Iris pigment epithelial cell (primary cell): ENCODE results near the gene TMEM106A.
"Not testable (repeated sequence)": the region's sequence is repeated elsewhere in the genome, so short reads cannot be mapped to it uniquely, and the experiment has no call there.

ENCODE experiments used
- DNase-seq: peaks from one replicate; pipeline ENCODE4 v3.0.0-alpha.2; 2011; ENCODE audit warnings: low read depth

The TMEM106A gene, protein sequence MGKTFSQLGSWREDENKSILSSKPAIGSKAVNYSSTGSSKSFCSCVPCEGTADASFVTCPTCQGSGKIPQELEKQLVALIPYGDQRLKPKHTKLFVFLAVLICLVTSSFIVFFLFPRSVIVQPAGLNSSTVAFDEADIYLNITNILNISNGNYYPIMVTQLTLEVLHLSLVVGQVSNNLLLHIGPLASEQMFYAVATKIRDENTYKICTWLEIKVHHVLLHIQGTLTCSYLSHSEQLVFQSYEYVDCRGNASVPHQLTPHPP

DNA sequence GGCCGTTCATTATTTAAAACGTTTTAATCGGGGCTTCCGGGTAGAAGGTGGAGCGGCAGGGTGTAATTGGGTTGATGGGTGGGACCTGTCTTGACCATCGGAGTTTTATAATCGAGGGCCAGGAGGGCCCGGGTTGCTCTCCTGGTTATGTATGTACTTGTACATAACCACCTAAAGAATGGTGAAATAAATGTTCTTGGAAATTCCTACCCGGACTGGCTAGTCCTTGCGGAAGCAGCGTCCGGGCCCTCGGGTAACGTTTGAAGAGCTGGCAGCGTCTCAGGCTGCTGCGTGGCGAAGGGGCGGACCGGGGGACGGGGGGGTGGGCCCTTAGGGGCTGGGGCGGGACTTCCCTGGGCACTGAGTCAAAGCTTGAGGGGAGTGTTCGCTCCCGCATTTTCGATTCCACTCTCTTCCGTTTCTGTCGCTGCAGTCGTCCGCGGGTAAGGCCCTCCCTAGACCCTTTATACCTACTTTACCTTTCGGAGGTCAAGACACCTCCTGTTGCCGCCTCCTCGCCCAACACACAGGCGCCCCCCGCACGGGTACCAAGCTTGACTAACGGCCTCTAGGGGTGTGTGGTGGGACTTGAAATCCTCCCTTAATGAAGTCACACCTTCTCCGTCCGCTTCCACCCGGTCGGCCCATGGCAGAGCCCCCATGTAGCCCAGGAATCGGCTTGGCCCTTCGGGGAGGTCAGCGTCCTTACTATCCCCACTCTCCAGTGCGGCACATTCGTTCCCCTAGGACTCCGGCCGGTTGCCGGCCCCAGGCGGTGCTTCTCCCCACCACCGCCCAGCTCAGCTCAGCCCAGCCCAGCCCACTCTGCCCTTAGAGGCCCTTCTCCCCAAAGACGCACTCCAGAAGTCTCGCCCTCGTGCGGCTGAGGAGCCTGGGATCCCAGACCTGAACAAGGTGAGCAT lies at the start of gene TMEM106A:
Gene TMEM106A, plus strand, starts transcription at position 396 of the 923 bp plus-strand sequence. CDS start 1,167 bp downstream, outside the sequence.
- DNase-seq: peak; percentile 90

DNA sequence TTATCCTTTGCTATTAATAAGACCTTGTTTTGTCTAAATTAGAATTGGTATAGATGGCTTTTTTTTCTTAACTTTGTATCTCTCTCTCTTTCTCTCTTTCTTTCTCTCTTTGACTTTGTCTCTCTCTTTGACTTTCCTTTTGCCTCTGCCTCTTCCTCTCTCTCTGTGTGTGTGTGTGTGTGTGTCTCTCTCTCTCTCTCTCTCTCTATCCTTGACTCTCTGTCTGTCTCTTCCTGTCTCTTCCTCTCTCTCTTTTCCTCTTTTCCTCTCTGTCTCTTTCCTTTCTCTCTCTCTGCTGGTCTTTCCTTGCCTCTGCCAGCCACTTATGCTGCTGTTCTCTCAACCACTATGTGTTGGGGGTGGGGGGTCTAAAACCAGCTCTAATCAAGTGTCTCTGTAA lies 45.7 kb upstream of the TMEM106A start:
- DNase-seq: not testable (repeated sequence)

DNA sequence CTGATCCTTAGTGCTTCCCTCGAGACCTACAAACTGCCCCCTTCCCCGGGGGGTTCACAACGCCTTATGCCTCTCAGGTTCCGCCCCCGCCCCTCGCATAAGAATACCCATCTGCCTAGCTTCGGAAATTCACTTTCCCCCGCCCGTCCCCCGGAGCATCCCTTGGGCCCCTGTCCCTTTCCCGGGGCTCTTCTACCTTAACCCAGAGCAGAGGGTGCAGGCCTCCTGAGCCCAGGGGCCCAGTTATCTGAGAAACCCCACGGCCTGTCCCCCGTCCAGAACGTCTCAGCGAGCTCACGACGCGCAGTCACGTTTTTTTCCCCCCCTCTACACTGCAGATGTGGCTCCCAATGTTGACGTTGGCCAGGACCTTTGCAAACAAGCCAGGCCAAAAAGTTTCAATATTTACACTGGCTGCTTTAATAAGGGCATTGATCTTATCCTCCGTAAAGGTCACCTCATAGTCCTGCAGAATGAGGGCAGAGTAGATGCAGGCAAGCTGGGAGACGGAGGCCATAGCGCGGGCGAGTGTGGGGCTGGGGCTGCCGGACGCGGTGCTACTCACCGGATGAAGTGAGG lies 42.0 kb upstream of the TMEM106A start:
- DNase-seq: no peak

DNA sequence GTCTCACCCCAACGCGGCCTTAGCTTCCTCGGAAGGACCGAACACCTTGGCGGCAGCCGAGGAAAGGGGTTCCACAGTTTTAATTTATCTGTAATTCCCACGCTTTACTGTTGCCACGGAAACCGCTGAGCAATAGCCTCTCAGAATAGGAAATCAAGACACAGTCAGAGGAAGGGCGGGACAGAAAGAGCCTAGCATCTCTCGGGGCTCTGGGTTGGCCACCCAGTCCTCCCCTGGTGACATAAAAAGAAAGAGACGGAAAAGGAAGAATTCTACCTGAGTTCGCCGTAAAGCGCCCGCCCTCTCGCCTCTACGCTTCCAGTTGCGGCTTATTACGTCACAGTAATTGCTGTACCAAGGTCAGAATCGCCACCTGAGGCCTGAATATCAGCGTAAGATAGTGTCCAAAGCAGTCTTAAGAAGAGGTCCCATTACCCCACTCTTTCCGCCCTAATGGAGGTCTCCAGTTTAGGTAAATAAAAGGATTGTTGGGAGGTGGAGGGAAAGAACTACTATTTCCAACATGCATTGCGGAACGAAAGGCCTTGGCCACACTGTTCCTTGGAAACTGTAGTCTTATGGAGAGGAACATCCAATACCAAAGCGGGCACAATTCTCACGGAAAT lies 41.4 kb upstream of the TMEM106A start:
- peak; percentile 98 for DNase-seq

DNA sequence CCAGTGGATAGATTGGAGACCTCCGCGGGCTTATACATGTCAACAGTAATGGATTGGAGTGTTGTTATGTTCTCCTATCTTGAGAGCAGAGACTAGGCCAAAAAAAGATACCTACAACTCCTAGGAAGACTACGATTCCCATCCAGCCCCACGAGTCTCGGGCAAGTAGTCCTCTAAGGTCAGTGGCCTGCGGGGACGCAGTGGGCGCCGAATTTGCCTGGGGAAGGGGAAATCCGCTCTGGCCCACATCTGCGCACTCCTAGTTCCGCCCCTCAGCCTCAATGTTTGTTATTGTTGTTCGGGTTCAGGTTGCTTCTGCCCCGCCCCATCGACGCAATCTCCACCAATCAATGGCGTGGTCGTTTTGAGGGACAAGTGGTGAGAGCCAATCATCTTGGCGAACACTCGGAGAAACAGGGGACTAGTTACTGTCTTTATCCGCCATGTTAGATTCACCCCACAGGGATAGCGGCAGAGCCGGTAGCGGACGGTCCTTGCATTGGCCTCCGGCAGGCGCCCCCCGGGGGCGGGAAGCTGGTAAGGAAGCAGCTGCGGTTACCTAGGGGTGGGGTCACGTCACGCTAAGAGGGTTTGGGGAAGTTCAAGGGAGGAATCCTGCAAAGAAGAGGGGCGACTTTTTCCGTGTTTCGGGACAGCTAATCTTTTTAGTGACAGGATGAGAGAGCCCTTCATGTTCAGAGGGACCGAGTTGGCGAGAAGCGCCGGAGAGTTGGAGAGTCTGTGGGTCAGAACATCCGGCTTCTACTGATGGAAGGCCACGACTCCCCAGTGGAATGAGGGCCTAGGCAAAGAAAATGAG lies 40.7 kb upstream of the TMEM106A start, which contains the start of gene NBR1:
Gene NBR1, plus strand, starts transcription at position 449 of the 820 bp plus-strand sequence. CDS start 4,586 bp downstream, outside the sequence.
- DNase-seq: peak; percentile 98

DNA sequence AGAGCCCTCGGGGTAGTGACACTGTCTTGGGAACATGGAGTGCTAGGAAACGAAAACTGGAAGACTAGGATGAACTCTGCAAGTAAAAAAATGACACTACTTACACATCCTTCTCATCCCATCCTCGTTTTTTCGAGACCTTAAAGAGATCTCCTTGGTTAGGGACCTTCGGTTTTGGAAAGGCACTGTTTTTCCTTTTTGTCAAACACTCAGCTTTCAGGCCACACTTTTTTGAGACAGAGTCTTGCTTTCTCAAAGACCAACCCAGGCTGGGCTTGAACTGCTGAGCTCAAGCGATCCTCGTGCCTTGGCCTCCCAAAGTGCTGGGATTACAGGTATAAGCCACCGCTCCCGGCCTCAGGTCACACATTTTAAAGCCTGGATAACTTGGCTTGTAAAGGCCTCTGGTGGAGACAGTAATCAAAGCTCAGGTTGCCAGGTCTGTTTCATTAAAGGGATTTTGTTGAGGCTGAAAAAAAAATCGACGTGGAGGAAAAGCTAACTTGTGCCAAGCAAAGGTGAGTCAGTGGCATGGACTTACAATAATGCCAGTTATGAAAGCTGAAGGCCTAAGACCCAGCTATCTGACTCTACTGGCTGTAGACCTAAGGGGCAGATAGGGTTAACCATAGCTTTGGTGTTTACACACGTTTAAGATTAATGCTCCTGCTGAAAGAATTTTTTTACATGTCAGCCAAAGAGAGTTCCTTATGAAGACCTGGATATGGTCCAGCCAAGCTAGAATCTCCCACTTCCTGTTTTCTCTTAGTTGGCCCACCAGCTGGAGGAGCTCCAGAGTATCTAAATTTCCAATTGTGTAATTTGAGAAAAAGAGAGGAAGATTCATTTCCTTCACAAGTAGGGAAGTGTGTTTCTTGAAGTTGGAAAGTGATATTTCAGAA lies 39.8 kb upstream of the TMEM106A start:
- DNase-seq: peak; percentile 95

DNA sequence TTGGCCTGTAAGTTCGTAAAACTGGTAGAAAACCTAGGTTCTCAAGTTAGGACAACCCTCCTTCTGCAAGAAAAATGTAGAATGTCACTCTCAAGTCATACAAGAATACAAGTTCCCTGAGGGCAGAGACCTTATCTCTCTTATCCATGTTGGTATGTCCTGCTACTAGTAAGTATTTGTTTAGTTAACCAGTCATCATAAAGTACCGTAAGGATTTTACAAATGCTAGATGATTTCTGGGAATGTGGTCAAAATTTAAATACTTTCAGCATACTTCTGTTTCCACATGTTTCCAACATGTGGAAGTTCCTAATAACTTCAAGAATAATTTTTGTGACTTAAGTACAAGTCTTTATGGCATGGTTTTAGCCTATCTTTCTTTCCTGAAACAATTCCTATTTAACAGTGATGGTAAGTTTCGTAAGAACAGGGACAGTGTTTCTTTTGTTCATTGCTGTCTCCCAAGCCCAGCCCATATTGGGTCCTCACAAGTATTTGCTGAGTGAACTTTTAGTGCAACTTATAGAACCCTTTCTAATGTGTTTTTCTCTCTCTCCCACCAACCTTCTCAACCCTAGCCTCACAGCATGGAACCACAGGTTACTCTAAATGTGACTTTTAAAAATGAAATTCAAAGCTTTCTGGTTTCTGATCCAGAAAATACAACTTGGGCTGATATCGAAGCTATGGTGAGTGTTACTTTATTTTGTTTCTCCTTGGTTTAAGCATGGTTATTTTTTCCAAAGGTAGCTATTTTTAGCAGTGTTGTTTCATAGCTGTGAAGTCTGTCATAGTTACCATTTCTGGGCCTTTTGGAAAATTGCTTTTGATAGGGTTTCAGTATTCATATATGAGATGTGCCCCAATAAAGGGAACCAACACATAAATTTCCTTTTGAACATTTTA lies 36.2 kb upstream of the TMEM106A start:
- DNase-seq: peak; percentile 85

DNA sequence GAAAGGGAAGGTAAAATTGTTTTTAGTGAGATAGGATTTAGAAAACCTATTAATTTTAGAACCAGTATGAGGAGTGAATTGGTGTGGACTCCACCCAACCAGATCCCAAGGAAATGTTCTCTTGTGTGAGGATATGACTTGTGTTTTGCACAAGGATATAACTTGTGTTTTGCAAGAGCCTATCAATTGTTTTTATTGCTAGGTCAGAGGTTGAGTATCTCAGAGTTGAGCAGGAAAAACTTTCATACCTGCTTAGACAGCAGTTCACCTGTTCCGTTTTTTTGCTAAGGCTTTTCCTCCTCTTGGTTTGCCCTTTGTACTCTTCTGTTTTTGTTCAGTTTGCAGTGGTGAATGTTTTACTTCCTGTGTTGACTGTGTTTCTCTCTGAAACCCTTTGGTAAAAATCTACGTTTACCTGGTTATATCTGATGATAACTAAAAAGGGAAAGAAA lies 35.5 kb upstream of the TMEM106A start:
- no peak for DNase-seq

DNA sequence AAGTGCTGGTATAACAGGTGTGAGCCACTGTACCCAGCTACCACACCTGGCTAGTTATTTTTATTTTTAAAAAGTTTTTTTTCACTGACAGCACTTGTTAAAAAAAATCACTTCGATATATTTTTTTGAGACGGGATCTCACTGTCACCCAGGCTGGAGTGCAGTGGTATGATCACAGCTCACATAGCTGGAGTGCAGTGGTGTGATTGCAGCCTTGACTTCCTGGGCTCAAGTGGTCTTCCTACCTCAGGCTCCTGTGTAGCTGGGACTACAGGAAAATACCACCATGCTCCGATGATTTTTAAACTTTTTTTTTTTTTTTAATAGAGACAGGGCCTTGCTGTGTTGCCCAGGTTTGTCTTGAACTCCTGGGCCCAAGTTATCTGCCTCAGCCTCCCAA lies 27.8 kb upstream of the TMEM106A start:
- DNase-seq: no peak

DNA sequence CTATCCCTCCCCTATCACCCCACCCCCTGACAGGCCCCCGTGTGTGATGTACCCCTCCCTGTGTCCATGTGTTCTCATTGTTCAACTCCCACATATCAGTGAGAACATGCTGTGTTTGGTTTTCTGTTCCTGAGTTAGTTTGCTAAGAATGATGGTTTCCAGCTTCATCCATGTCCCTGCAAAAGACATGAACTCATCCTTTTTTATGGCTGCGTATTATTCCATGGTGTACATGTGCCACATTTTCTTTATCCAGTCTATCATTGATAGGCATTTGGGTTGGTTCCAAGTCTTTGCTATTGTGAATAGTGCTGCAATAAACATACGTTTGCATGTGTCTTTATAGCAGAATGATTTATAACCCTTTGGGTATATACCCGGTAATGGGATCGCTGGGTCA lies 25.0 kb upstream of the TMEM106A start:
- not testable (repeated sequence) for DNase-seq

DNA sequence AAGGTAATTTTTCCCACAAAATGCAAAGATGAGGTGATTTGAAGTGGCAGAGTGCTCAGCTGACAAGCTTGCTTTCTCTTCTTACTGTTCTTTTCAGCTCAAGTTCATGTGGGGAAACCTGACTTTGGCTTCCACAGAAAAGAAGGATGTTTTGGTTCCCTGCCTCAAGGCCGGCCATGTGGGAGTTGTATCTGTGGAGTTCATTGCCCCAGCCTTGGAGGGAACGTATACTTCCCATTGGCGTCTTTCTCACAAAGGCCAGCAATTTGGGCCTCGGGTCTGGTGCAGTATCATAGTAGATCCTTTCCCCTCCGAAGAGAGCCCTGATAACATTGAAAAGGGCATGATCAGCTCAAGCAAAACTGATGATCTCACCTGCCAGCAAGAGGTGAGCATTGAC lies 18.4 kb upstream of the TMEM106A start:
- DNase-seq: no peak

DNA sequence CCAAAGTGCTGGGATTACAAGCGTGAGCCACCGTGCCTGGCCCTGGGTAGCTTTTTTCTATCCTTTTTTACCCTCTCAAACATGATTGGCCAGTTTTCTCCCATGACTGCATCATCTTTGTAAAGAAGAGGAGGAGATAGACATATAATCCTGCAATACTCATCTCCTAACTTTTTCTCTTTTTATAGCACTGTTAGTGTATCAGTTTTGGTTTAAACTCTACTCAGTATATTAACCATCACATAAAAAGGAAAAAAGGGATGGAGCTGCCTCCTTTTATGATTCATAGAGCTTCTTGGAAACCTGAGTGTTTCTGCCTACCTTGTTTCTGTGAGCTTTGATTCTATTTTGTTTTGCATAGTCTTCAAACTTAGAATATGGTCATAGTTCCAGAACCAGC lies 12.0 kb upstream of the TMEM106A start:
- DNase-seq: no peak

DNA sequence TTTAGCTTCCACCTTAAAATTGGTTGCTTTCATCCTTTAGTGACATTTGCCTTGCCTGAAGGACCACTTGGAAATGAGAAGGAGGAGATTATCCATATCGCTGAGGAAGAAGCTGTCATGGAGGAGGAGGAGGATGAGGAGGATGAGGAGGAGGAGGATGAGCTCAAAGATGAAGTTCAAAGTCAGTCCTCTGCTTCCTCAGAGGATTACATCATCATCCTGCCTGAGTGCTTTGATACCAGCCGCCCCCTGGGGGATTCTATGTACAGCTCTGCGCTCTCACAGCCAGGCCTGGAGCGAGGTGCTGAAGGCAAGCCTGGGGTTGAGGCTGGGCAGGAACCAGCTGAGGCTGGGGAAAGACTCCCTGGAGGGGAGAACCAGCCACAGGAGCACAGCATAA lies 11.5 kb upstream of the TMEM106A start:
- no peak for DNase-seq

DNA sequence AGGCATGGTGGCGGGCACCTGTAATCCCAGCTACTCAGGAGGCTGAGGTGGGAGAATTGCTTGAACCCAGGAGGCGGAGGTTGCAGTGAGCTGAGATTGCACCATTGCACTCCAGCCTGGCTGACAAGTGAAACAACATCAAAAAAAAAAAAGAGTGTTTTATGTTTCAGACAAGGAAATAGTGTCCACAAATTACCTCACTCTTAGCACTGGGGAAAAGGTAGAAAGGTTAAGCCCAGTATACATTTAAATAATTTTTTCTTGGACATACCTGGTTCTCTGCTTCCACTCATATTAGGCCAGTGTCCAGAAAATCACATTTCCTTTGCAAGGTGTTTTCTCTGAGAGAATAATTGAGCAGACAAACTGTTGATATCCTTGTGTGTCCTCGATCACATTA lies 8.7 kb upstream of the TMEM106A start:
- DNase-seq: not testable (repeated sequence)

DNA sequence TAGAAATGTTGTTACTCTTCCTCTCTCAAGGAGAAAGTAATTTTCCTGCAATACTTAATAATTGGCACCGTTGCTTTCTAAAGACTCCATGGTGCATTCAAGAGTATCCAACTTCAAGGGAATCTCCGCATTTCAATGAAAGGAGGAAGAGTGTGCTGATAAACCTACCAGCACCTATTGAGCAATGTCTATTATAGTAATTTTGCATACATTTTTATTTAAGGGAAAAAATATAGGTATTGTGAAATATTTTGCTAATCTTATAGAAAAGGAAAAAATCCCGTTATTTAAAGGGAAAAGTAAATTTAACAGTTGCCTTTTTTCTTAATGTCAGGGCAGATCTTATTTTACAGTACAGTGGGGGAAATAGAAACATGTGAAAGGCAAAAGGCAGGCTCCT lies 1.1 kb upstream of the TMEM106A start:
- DNase-seq: no peak

DNA sequence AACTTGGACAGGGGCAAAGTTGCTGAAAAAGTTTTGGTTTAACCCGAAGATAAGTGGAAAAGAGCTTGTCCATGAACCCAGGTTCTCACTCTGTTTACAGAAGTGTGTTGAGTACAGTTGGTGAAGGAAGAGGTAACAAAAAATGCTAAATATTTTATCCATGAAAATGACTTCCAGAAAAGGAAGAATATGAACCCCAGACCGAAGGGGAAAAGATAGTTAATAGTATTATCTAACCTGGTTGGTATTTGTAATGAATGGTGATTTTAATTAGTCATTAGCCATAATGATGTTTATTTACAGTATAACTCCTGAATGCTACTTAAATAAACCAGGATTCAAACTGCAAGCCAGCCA lies 574 bp upstream of the TMEM106A start:
- DNase-seq: no peak

DNA sequence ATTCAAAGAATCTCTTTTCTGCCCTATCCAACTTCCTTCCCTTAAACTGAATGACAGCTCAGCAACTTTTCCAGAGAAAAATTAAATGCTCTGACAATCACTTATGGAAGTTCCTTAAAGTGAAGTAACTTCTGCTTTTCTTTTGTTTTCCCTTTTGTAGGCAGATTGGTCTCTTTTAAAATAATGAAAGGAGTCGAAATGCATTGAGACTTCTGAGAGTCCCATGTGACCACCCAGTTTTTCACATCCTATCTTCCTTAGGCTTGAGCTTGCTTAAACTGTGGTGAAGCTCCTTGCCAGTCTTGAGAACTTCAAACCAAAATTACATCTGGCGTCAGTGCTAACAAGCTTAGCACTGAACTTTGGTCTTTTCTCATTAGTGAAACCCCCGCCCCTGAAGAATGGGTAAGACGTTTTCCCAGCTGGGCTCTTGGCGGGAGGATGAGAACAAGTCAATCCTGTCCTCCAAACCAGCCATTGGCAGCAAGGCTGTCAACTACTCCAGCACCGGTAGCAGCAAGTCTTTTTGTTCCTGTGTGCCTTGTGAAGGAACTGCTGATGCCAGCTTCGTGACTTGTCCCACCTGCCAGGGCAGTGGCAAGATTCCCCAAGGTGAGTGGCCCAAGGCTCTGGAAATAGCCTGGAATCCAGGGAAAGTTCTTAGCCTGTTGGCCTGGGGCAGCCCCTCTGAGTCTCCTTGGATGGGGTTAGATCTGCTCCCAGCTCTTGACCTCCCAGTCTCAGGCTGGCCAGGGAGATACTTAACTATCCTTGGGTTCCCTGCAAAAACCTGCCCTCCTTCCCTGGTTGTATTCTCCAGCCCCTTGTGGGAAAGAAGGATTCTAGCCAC lies 1.2 kb downstream of the TMEM106A start:
- peak; percentile 5 for DNase-seq

DNA sequence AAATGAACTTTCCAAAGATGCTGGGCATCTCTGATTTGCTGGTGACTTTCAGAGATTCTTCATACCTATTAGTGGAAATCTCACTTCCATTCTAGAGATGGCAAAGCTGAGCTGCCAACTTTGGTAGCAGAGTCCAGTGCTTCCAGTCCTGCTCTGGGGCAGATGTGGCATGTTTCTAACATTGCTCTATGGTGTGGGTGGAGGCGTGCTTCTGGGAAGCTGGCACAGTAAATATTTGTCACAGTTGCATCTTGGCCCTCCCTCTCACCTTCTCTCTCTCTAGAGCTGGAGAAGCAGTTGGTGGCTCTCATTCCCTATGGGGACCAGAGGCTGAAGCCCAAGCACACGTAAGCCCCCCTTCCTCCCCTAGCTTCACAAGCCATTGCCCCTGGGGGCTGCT lies 1.9 kb downstream of the TMEM106A start:
- no peak for DNase-seq
